MM.1S (cell line): Measurements from ENCODE around the gene NOXA1.

ENCODE experiments used
- DNase-seq: peaks from one replicate; pipeline ENCODE4 v3.0.0-alpha.2; 2015
- H2AFZ ChIP-seq: fragments of 300-600 bp; sonication (generic); 2 replicates; pipeline ENCODE4 v1.6.0; 2016; ENCODE audit warnings: antibody characterized with exemption, low read length
- H3F3A ChIP-seq: fragments of 300-600 bp; sonication (generic); 2 replicates; pipeline ENCODE4 v1.6.1; 2016; ENCODE audit warnings: mild to moderate bottlenecking, antibody characterized with exemption, low read length, moderate library complexity, mixed read lengths; ENCODE audit not compliant: insufficient read depth
- H3K27ac ChIP-seq: fragments of 300-600 bp; sonication (generic); 2 replicates; pipeline ENCODE4 v1.5.1; 2016; ENCODE audit warnings: mild to moderate bottlenecking, low read length
- H3K27me3 ChIP-seq: fragments of 300-600 bp; sonication (generic); replicated peaks from 2 replicates; pipeline ENCODE4 v1.6.0; 2016; ENCODE audit warnings: low read length; ENCODE audit not compliant: insufficient read depth
- H3K36me3 ChIP-seq: fragments of 300-600 bp; sonication (generic); replicated peaks from 2 replicates; pipeline ENCODE4 v1.6.1; 2016; ENCODE audit warnings: mild to moderate bottlenecking, low read length, mixed read lengths; ENCODE audit not compliant: insufficient read depth
- H3K4me1 ChIP-seq: fragments of 300-600 bp; sonication (generic); 2 replicates; pipeline ENCODE4 v1.6.1; 2016; ENCODE audit warnings: low read length, mixed read lengths
- H3K4me2 ChIP-seq: fragments of 300-600 bp; sonication (generic); 2 replicates; pipeline ENCODE4 v1.6.0; 2016; ENCODE audit warnings: low read depth, low read length
- H3K4me3 ChIP-seq: fragments of 300-600 bp; sonication (generic); 2 replicates; pipeline ENCODE4 v1.5.1; 2016; ENCODE audit warnings: low read length, mixed read lengths
- H3K79me2 ChIP-seq: fragments of 300-600 bp; sonication (generic); 2 replicates; pipeline ENCODE4 v1.6.1; 2016; ENCODE audit warnings: mixed run types, low read length, mixed read lengths
- H3K9ac ChIP-seq: fragments of 300-600 bp; sonication (generic); 2 replicates; pipeline ENCODE4 v1.6.1; 2016; ENCODE audit warnings: low read length, mixed read lengths
- H3K9me2 ChIP-seq: fragments of 300-600 bp; sonication (generic); replicated peaks from 2 replicates; pipeline ENCODE4 v1.6.1; 2016; ENCODE audit warnings: mild to moderate bottlenecking, low read length, mixed read lengths; ENCODE audit not compliant: insufficient read depth
- H3K9me3 ChIP-seq: fragments of 300-600 bp; sonication (generic); replicated peaks from 2 replicates; pipeline ENCODE4 v1.6.1; 2016; ENCODE audit warnings: mild to moderate bottlenecking, low read length, mixed read lengths; ENCODE audit not compliant: insufficient read depth
- H4K20me1 ChIP-seq: fragments of 300-600 bp; sonication (generic); 2 replicates; pipeline ENCODE4 v1.6.1; 2016; ENCODE audit warnings: mild to moderate bottlenecking, low read length, moderate library complexity, mixed read lengths; ENCODE audit not compliant: insufficient read depth
- CTCF ChIP-seq: fragments of 300-600 bp; sonication (generic); IDR thresholded peaks from 2 replicates; pipeline ENCODE4 v1.5.1; 2016; ENCODE audit warnings: antibody characterized with exemption, low read length, mixed read lengths
- EZH2 ChIP-seq: fragments of 300-600 bp; sonication (generic); optimal IDR thresholded peaks from 2 replicates; pipeline ENCODE3; 2017; ENCODE audit warnings: low read depth, mild to moderate bottlenecking, antibody characterized with exemption, low read length, mixed read lengths
- EZH2phosphoT487 ChIP-seq: fragments of 300-600 bp; sonication (generic); IDR thresholded peaks from 2 replicates; pipeline ENCODE4 v1.6.1; 2018; ENCODE audit warnings: antibody characterized with exemption, low read length

Gene NOXA1

DNA sequence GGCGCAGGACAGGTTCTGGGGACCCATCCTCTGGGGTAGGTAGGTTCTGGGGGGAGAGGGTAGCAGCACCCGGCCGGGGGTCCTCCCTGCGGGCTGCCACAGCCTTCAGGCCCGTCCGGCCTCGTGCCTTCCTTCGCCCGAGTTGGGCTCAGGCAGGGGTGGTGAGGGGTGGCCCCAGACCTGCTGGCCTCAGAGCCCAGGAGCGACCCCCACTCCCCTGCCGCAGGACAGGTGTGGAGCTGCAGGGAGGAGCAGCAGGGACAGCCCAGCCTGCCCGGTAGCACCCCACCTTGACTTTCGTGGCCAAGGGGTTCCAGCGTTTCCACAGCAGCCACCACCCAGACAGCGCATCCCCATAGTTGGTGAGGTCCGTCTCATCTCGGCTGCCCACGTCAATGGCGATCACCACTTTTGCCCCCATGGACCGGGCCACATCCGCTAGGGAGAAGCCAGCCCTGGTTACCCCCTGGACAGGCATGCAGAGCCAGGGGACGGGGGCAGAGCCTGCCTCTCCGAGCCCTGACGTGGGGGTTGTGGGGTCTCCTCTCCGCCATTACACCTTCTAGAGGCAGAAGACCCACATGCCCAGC is 39.3 kb downstream of the NOXA1 start:
- Histone ChIP-seq H3K27ac (no peak overlapping the region), H3K9me2 (no peaks in the 10 kb centered on the region), H3K4me2 (no peak overlapping the region), H3K9me3 (no peaks in the 10 kb centered on the region), H3F3A (no peaks in the 10 kb centered on the region), H3K4me3 (no peak overlapping the region), H3K4me1 (0 out of 2 replicates have a peak, but pooled peaks cover 4% of the 10 kb centered on the region), H3K27me3 (peaks cover 17% of the 10 kb centered on the region; the same call in 1 of the 2 replicates), H3K79me2 (peaks cover 5% of the 10 kb centered on the region; the same call in 1 of the 2 replicates), H2AFZ (no peak overlapping the region), H4K20me1 (no peaks in the 10 kb centered on the region), H3K36me3 (no peaks in the 10 kb centered on the region; the same call in 1 of the 2 replicates), H3K9ac (no peak overlapping the region)
- DNase-seq: no peak
- TF ChIP-seq CTCF: no peak
- TF ChIP-seq EZH2phosphoT487: no peak
- TF ChIP-seq EZH2: no peak

DNA sequence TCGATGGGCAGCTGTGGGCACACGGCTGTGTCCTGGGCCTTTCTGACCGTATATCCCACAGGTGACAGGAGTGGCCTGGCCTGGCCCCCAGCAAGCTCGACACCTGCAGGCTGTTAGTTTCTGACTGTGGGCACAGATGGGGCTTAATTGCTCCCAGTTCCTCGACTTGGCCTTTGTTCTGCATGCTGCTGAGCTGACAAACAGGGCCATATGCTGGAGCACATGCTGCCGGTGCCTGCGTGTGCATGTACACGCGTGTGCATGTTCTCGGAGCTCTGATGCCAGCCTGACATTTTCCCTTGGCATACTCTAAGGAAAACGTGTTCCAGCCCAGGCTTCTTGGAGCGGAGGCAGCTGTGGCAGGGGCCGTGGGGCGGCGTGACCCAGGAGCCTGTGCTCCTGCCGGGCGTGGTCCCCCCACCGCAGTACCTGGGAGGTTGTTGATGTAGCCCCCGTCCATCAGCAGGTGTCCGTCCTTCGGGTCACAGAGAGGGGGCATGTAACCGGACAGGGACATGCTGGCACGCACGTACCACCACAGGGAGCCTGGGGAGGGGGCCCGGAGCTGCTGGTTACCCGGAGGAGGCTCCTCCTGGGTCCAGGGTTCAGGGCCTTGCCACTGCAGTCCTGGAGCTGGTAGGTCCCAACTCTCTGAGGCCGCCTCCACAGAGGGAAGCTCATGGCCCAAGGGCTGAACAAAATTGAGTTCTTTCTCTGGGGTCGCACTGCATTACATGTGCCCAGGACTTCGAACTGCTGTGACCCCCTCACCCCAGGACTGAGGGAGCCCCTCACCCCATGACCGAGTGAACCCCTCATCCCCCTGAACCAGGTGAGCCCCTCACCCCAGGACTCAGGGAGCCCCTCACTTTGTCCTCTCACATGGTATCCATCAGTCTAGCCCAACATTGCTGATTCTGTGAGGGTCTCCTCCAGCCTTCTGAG is 40.1 kb downstream of the NOXA1 start:
- H2AFZ ChIP-seq: no peak overlapping the region
- H3K4me1 ChIP-seq: 0 out of 2 replicates have a peak, but pooled peaks cover 4% of the 10 kb centered on the region
- no peaks in the 10 kb centered on the region for H3K36me3 ChIP-seq
- no peak overlapping the region for H3K4me2 ChIP-seq
- TF ChIP-seq EZH2phosphoT487: no peak
- TF ChIP-seq EZH2: no peak
- no peak for TF ChIP-seq CTCF
- H3K79me2 ChIP-seq: peaks cover 4% of the 10 kb centered on the region; the same call in 1 of the 2 replicates
- no peak for DNase-seq
- no peaks in the 10 kb centered on the region for H3K9me2 ChIP-seq
- no peaks in the 10 kb centered on the region for H4K20me1 ChIP-seq
- H3F3A ChIP-seq: no peaks in the 10 kb centered on the region
- H3K27ac ChIP-seq: no peak overlapping the region
- H3K4me3 ChIP-seq: no peak overlapping the region
- peaks cover 17% of the 10 kb centered on the region; the same call in 1 of the 2 replicates for H3K27me3 ChIP-seq
- H3K9ac ChIP-seq: no peak overlapping the region
- no peaks in the 10 kb centered on the region for H3K9me3 ChIP-seq

- no peak overlapping the region for H3K4me3 ChIP-seq
- H3K36me3 ChIP-seq: no peaks in the 10 kb centered on the region
- H3K27ac ChIP-seq: no peak overlapping the region
- 0 out of 2 replicates have a peak, but pooled peaks cover 4% of the 10 kb centered on the region for H3K4me1 ChIP-seq
- no peak overlapping the region for H3K4me2 ChIP-seq
- H4K20me1 ChIP-seq: no peaks in the 10 kb centered on the region
- TF ChIP-seq EZH2: no peak
- TF ChIP-seq EZH2phosphoT487: no peak
- no peak for TF ChIP-seq CTCF
- H3K79me2 ChIP-seq: no peaks in the 10 kb centered on the region
- H3K9me3 ChIP-seq: no peaks in the 10 kb centered on the region
- no peaks in the 10 kb centered on the region for H3F3A ChIP-seq
- H3K27me3 ChIP-seq: peaks cover 17% of the 10 kb centered on the region; the same call in 1 of the 2 replicates
- H2AFZ ChIP-seq: no peak overlapping the region
- H3K9ac ChIP-seq: no peak overlapping the region
- DNase-seq: no peak
- H3K9me2 ChIP-seq: no peaks in the 10 kb centered on the region
Measured at GRCh38 chr9:137463931-137464290, 40.7 kb downstream of the NOXA1 start.
